SK-N-SH treated with all-trans-retinoic acid at 6 μM for 48 hours (cell line): ENCODE results near the gene PLEKHM3.
A peak's percentile ranks its signal among the peaks of the same experiment; 100 is the strongest.

Experiments used
- ATAC-seq: fragments of 200-7000 bp; cut with Tn5 transposase; 3 replicates; pipeline ENCODE4 v1.9.1; 2020; ENCODE audit warnings: mild to moderate bottlenecking, moderate library complexity
- ARNTL ChIP-seq: fragments of 450-650 bp; formaldehyde crosslinking; IDR thresholded peaks from 2 replicates; pipeline ENCODE4 v1.5.0; 2020; ENCODE audit warnings: low read depth, mild to moderate bottlenecking, moderate library complexity, borderline replicate concordance
- CREB5 ChIP-seq: fragments of 250-450 bp; sonication (Bioruptor Pico); IDR thresholded peaks from 2 replicates; pipeline ENCODE4 v1.5.1; 2020; ENCODE audit warnings: low read depth, mild to moderate bottlenecking, moderate library complexity
- CSDC2 ChIP-seq: fragments of 250-450 bp; sonication (Bioruptor Pico); IDR thresholded peaks from 2 replicates; pipeline ENCODE4 v1.5.0; 2020; ENCODE audit warnings: mild to moderate bottlenecking, moderate library complexity
- CSRNP3 ChIP-seq: fragments of 250-450 bp; sonication (Bioruptor Pico); IDR thresholded peaks from 2 replicates; pipeline ENCODE4 v1.5.1; 2021; ENCODE audit warnings: mild to moderate bottlenecking, moderate library complexity
- ESRRG ChIP-seq: fragments of 250-450 bp; sonication (Bioruptor Pico); IDR thresholded peaks from 2 replicates; pipeline ENCODE4 v1.6.1; 2021; ENCODE audit warnings: mild to moderate bottlenecking
- GLIS3 ChIP-seq: fragments of 250-450 bp; sonication (Bioruptor Pico); IDR thresholded peaks from 2 replicates; pipeline ENCODE4 v1.5.0; 2020; ENCODE audit warnings: mild to moderate bottlenecking, moderate library complexity
- OSR1 ChIP-seq: fragments of 250-450 bp; sonication (Bioruptor Pico); IDR thresholded peaks from 2 replicates; pipeline ENCODE4 v1.8.0; 2022; ENCODE audit warnings: moderate library complexity, mild to moderate bottlenecking, inconsistent platforms
- PATZ1 ChIP-seq: fragments of 250-450 bp; sonication (Bioruptor Pico); IDR thresholded peaks from 2 replicates; pipeline ENCODE4 v1.8.0; 2020; ENCODE audit warnings: mild to moderate bottlenecking, moderate library complexity, borderline replicate concordance
- POU6F1 ChIP-seq: fragments of 250-450 bp; sonication (Bioruptor Pico); IDR thresholded peaks from 2 replicates; pipeline ENCODE4 v1.8.0; 2021; ENCODE audit warnings: low read depth, mild to moderate bottlenecking, moderate library complexity, borderline replicate concordance
- PPARA ChIP-seq: fragments of 250-450 bp; sonication (Bioruptor Pico); IDR thresholded peaks from 2 replicates; pipeline ENCODE4 v1.5.0; 2020; ENCODE audit warnings: mild to moderate bottlenecking, borderline replicate concordance
- RARB ChIP-seq: fragments of 250-450 bp; sonication (Bioruptor Pico); IDR thresholded peaks from 2 replicates; pipeline ENCODE4 v1.8.0; 2021; ENCODE audit warnings: mild to moderate bottlenecking, moderate library complexity
- SNAI2 ChIP-seq: fragments of 250-450 bp; sonication (Bioruptor Pico); IDR thresholded peaks from 2 replicates; pipeline ENCODE4 v1.5.0; 2020; ENCODE audit warnings: mild to moderate bottlenecking, moderate library complexity
- TCF4 ChIP-seq: fragments of 250-450 bp; sonication (Bioruptor Pico); IDR thresholded peaks from 2 replicates; pipeline ENCODE4 v1.8.0; 2021; ENCODE audit warnings: mild to moderate bottlenecking, moderate library complexity, borderline replicate concordance
- TOX ChIP-seq: fragments of 250-450 bp; sonication (Bioruptor Pico); IDR thresholded peaks from 2 replicates; pipeline ENCODE4 v1.8.0; 2021; ENCODE audit warnings: mild to moderate bottlenecking, moderate library complexity, borderline replicate concordance
- TSHZ2 ChIP-seq: fragments of 250-450 bp; sonication (Bioruptor Pico); IDR thresholded peaks from 2 replicates; pipeline ENCODE4 v1.5.0; 2020; ENCODE audit warnings: mild to moderate bottlenecking, moderate library complexity
- ZFP3 ChIP-seq: fragments of 250-450 bp; sonication (Bioruptor Pico); IDR thresholded peaks from 2 replicates; pipeline ENCODE4 v1.5.0; 2020; ENCODE audit warnings: mild to moderate bottlenecking, moderate library complexity
- ZFP30 ChIP-seq: fragments of 450-650 bp; formaldehyde crosslinking; IDR thresholded peaks from 2 replicates; pipeline ENCODE4 v1.5.0; 2022; ENCODE audit warnings: mild to moderate bottlenecking, moderate library complexity
- ZNF565 ChIP-seq: fragments of 450-650 bp; formaldehyde crosslinking; conservative IDR thresholded peaks from 2 replicates; pipeline ENCODE4 v1.5.0; 2020; ENCODE audit warnings: low read depth, mild to moderate bottlenecking, moderate library complexity
- ZNF70 ChIP-seq: fragments of 450-650 bp; formaldehyde crosslinking; IDR thresholded peaks from 2 replicates; pipeline ENCODE4 v1.5.0; 2020; ENCODE audit warnings: mild to moderate bottlenecking, moderate library complexity
- ZNF8 ChIP-seq: fragments of 450-650 bp; formaldehyde crosslinking; IDR thresholded peaks from 2 replicates; pipeline ENCODE4 v1.5.0; 2020; ENCODE audit warnings: mild to moderate bottlenecking, moderate library complexity

PLEKHM3 gene

GRCh38 chr2:208025037-208025813 is at the start of gene PLEKHM3:
PLEKHM3 (minus strand) TSS chr2:208025527; CDS start chr2:208001639, 23,888 bp downstream.
- ATAC-seq = peak; percentile 99
- TF ChIP-seq ARNTL = no peak
- TF ChIP-seq ZFP3 (CRISPR knock-in tag) = peak; percentile 43; the same call in 1 of the 2 replicates
- TF ChIP-seq, all 23 proteins: peak for 1

GRCh38 chr2:208074610-208075356 is 49.5 kb upstream of the PLEKHM3 start:
- TF ChIP-seq CSRNP3 (CRISPR knock-in tag) (no peak), TSHZ2 (no peak), ARNTL (no peak), ZFP3 (CRISPR knock-in tag) (no peak), ZNF70 (CRISPR knock-in tag) (no peak), OSR1 (CRISPR knock-in tag) (no peak), POU6F1 (no peak), SNAI2 (no peak), CSDC2 (no peak)
- TF ChIP-seq, all 23 proteins: peak for 0
- no peak for ATAC-seq

- TF ChIP-seq ZNF565 (CRISPR knock-in tag) (no peak), TCF4 (CRISPR knock-in tag) (no peak), ESRRG (no peak), ZFP30 (CRISPR knock-in tag) (no peak), PPARA (CRISPR knock-in tag) (no peak), CSDC2 (no peak), PATZ1 (CRISPR knock-in tag) (no peak), SNAI2 (no peak), OSR1 (CRISPR knock-in tag) (no peak), TOX (no peak), CREB5 (CRISPR knock-in tag) (no peak), POU6F1 (no peak), GLIS3 (CRISPR knock-in tag) (no peak), RARB (no peak), ZFP3 (CRISPR knock-in tag) (no peak), ZNF70 (CRISPR knock-in tag) (no peak), ZNF8 (CRISPR knock-in tag) (no peak)
- peak; percentile 96 for ATAC-seq
These were observed 47.0 kb upstream of the PLEKHM3 start for GRCh38 chr2:208072250-208072892.
